HG02885 (cell line): Measurements from ENCODE around the gene DCLK3.
A peak's percentile ranks its signal among the peaks of the same experiment; 100 is the strongest.

Experiments used
- ATAC-seq: cut with Tn5 transposase; IDR thresholded peaks from one replicate; pipeline ENCODE4 v1.9.1; 2021; ENCODE audit warnings: mild to moderate bottlenecking; ENCODE audit not compliant: unreplicated experiment, poor library complexity

Gene DCLK3

DNA sequence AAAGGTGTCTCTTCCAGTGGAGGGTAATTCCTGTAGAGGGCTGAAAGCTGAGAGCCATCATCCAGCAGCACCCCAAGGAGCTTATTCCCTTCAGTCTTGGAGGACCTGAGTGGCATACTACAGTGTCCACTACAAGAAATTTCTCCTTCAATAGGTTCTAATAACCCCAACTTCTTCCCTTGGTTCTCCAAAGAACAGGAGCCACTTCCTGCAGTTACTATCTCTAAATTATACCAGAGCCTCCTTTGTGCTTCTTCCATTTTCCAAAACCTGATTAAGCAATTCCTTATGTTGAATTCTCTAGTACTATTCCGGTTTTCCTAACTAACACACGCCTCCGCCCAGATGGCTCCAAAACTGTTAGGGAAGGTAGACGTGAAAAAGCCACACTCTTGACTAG is 50.4 kb downstream of the DCLK3 start:
- ATAC-seq = no peak

DNA sequence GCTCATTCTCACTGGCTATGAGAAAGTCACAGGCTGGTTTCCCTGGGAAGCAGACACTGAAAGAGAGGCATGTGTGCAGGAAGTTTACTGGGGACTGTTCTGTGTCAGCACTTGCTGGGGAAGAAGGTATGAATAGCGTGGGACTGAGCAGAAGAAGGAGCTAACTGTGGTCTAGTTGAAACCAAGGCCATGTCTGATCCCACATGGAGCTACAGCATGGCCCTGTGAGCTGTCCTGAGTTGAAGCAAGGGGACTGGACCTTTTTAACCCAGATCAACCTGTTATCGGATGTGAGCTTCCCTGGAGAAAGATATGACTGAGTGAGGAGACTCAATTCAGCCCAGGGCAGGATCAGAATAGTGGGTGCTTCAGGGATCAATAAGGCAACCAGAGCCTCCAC is 53.7 kb downstream of the DCLK3 start:
- ATAC-seq = no peak

DNA sequence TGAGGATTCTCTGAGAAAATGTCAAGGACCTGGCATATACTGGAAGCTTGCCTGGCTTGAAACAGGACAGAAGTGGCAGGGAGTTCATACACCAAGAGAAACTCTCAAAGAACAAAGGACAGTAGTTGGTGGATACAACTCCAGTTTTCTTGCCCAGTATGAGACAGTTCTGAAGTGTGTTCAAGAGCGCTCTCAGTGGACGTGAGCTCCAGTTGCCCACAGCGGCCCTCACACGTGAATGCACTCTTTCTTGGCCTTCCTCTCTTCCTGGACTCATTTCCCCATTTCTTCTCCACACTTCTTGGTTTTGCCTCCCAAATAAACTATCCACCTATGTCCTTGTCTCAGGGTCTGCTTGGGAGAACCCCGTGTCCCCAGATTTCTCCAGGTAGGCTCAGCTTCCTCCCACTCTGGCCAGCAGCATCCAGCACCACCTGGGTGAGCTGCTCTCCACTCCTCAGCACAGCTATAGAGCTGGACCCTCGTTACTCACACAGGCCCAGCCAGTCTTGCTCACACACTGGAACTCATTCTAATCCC is 54.5 kb downstream of the DCLK3 start:
- no peak for ATAC-seq

DNA sequence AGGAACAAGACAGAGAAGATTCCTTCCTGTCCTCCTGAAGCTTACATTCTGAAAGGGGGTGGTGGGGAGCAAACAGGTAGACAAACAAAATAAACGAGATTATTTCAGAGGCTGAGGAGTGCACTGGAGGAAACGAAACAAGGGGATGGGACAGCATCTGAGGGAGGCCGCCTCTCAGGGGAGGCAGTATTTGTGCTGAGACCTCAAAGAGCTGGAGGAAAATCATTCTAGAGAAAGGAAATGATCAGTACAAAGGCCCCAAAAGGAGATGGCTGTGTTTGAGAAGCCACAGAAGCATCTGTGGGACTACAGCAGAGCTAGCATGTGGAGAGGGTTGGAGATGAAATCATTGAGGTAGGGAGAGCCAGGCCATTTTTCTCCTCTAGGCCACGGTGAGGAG is 55.1 kb downstream of the DCLK3 start:
- no peak for ATAC-seq

DNA sequence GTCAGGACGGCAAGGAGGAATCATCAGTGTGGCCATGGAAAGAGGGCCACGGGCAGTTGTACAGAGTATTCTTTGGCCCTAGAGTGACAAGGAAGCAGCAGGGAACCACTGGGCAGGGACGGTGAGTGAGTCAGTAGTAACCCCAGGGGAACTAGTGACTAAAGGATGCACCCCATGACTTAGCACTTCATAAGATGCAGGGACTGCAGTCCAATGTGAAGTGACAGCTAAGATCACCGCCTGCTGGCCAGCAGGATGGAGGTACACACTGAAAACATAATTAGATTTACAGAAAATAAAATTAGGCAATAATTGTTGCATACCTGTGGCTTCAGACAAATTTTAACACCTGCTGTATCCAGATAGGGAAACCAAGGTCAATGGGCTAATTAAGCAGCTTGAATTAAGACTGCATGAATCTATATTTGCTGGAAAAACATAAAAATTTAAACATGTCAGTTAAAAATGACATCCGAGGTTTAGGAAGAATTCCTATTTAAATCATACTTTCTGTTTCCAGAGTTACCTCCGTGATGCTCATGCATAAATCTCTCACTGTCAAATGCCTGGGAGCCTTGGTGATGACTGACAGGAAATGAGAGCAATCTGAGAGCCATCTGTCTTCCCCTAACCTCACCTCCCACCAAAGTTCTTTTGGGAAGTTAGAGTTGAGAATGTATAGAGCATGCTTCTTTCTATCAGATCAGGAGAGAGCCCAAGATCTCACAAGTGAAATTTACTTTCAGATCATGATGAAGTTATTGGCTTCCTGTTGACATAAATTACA is 56.5 kb downstream of the DCLK3 start:
- ATAC-seq = peak; percentile 76

DNA sequence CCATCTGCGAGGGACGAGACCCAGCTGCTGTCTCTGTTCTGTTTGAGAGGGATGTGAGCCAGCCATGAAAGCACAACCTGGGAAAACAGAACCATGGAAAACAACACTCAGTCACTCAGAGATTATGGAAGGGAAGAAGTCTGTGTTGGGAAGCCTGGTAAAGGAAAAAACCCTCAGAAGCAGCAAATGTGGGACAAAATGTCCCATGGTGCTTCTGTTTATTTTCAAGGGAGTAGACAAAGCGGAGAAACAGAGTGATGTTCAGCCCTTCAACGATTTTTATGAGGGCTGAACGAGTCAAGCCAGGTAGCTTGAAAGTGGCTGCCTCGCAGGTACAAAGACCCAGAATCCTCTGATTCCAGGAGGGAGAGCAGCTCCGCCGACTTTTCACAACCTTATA is 59.3 kb downstream of the DCLK3 start:
- no peak for ATAC-seq

DNA sequence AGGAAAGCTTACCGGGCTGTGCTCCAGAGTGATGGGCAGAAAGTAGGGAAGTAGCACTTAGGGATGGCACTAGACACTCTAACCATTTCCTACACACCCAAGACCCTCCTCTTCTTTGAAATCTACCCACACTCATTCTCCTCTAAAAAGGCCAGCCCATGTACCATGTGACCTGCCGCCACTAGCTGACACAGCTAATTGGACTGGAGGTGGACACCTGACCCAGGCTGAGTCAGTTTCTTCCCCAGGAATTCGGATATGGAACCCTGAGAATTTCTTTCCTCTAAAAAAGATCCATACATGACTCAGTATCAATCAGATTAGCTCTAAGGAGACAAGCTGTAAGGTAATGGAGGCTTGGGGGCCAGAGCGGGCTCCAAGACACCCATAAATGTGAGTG is 60.1 kb downstream of the DCLK3 start:
- ATAC-seq = no peak

DNA sequence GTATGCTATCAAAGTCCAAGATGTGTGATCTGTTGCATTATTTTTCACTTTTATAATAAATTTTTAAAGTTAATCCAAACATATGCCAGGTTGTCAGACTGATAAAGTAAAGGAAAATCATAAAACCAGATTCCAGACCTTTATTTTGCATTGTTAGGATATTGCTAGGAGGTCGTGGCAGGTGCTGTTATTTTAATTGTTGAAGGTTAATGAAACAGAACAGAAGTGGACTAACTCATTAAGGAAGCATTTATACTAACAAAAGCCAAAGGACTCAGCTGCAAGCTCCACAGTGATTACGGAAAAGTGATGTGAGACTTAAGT is 63.1 kb downstream of the DCLK3 start:
- ATAC-seq = no peak

DNA sequence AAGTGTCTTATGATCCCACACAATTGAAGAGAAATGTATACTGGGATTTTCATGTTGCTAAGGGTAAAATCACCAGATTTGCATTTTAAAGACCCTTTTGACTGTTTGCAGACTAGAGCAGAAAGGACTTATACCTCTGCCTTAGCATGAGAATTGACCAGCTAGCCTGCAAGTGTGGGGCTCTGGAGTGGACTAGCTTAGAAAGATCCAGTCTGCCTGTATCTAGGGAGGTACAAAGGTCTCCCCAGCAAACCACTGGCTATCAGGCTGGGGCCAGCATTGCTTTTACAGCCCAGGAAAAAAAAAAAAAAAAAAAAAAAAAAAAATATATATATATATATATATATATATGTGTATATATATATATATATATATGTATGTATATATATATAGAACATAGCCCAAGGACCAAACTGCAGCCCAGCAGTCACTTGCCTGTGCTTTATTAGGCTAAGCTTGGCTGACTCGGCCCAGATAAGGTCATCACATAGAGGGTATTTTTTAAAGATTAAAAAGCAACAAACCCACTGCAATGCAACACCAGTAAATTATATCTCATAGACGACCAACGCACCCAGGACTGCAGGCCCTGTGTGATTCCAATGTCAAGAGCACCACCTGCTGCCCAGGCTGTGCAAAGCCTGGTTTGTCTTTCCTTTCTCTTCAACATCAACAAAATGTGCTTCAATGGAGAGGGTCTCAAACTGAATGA is 63.7 kb downstream of the DCLK3 start:
- peak; percentile 89 for ATAC-seq

DNA sequence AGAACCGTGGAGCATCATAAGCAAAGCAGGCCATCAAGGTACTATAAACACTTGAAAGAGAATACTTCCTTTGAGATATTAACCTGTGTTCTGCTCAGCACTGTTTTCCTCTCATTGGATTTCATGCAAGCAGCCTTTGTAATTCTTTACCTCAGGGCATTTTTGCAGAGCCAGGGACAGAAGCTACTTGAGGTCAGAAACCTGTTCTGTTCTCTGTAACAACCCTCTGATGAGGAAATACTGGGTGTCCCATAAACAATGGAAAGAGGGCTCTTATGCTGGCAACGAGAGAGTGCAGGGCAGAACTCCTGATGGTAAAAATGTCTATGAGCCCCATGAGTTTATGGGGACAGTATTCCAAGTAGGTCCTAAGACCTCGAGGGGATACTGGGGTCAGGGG is 66.0 kb downstream of the DCLK3 start:
- ATAC-seq = no peak

DNA sequence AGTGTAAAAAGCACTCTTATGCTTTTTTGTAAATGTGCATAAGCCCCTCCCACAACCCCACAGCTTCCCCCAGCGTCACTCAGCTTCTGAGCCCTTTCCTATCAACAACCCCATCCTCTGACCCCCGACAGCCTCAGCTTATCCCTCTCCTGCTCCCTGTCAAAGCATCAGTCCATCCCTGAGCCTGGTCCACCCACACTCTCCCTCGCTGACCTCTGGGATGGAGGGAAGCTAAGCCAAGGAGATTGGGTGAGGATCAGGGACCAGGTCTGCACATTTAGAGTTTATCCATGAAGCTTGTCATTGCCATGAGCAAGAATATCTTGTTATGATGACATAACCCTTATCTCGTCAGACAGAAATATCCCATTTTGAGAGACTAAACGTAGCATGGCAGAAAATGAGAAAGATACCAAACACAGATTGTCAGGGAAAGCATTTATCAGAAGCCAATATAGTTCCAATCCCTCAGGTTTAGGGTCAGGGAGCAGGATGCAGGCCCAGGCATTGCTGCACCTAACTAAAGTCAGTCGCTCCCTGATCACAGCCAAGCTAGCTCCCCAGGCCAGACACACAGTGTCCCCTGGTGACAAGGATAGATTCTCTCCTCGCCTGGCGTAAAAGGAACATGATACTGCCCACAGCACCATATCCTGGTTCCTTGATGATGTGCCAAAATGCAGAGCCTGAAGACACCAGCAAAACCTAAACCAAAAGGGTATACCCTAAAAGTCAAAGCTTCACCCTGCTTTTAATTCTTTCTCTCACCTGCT is 66.9 kb downstream of the DCLK3 start:
- ATAC-seq = no peak

DNA sequence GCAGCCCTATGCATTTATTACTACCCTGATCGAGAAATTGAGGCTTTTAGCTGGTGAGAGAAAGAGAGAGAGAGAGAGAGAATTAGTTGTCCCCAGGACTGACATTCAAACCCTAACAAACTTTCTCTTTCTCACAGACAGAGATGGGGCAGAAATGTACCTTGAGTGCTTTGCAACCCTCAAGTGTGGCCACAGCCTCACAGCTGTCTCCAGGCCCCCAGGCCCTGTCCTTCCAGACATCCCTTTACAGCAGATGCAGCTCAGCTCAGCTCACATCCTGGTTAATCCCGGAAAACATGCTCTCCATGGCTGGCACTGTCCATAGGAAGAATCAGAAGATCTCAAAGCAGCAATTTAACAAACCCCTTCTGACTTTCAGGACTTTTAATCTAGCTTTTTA is 67.6 kb downstream of the DCLK3 start:
- no peak for ATAC-seq

DNA sequence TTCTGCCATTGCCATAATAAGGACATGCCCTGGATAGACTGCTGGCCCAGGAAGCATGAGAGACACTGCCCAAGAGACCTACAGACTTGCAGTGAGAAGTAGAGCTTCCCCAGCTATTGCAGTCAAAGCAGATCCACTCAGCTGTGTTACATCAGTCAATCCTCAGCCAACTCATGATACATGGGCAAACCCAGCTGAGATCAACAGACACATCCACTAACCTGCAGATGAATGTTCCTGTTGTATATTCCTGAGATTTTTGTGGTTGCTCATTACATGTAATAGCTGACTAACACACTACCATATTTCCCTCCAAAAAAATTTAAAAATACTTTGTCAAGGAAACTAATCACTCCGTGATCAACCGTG is 68.6 kb downstream of the DCLK3 start:
- ATAC-seq = no peak

DNA sequence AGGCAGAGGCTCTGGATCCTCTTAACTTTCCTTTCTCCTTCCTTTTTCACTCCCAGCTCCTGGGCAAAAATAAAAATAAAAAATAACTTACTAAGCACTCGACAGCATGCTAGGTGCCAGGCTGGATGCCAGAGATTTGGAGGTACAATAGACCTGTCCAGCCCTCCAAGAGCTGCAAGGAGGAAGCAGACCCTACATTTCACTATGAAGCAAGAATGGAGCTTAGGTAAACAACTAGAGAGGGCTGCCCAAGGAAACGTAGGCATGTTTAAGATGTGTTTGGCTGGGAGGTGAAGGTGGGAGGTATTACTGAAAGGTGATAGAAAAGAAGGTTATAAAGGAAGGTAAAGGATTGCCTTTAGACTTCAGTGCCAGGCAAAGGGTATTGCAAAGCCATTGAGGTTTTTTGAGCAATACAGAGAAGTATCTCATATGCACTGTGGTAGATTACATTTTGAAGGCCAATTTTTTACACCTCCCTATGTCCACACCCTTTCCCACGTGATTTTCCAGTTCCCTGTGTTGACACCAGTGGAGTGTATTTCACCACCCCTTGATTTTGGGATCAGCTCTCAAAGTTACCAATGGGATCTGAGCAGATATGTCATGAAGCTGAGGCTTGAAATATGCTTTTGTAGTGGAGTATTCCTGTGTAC is 69.1 kb downstream of the DCLK3 start:
- no peak for ATAC-seq

DNA sequence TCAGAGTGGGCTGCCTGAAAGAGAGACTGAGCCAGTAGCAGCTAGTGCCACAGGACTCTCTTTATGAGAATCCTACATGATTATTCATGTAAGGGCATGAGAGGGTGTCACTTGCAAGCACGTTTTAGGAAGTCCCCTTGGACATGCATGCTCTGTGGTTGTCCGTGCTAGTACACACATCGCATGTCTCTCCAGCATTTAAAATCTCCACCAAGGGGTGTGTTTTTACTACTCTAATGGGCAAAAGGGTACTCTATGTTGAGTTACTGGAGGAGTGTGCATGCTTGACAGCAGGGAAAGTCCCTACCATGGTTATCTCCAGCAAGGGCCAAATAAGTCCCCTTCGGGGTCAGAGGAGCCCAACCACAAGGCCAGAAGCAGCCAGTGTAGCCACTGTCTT is 70.7 kb downstream of the DCLK3 start:
- ATAC-seq = peak; percentile 69

DNA sequence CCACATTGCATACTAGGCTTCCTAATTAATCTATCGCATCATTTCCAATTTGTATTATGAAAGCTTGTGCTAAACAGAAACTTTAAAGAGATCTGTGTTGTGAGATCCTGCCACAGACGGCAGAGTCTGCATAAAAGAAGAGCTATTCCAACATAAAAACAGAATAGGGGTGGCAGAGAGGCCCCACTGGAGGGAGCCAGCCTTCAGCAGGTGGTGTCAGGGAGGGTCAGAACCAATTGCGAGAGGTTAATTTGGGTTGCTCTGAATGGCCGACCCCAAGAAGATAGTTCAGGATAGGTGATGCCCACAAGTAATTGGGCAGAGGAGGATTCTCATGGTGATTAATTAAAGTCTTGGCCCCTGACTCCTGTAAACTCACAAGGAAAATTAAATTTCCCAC is 74.8 kb downstream of the DCLK3 start:
- ATAC-seq = no peak

DNA sequence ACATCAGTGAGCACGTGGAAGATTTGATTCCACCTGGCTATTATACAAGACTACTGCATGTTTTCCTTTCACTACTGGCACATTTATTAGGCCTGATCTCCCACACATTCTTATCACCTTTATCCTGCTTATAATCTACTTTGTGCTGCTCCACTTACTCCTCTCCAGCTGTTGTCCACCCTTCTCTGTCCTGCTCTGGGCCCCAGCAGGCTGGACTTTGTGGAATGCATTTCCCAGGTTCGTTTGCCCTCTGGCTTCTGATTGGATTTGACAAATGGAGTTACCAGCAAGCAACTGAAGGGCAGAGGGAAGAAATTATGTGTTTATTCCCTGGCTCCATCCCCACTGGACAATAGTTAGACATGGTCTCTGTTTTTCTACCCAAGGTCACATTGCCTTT is 75.5 kb downstream of the DCLK3 start:
- no peak for ATAC-seq

DNA sequence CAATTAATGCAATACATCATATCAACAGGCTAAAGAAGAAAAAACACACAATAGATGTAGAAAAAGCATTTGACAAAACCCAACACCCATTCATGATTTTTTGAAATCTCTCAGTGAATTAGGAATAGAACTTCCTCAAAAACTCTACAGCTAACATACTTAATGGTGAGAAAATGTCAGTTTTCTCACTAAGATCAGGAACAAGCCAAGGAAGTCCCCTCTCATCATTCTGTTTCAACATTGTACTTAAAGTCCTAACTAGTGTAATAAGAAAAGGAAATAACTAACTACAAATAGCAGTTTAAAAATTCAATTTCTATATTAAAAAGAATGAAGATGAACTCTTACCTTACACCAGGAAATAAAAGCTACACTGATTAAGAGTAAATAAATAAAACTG is 77.8 kb downstream of the DCLK3 start:
- ATAC-seq = no peak

DNA sequence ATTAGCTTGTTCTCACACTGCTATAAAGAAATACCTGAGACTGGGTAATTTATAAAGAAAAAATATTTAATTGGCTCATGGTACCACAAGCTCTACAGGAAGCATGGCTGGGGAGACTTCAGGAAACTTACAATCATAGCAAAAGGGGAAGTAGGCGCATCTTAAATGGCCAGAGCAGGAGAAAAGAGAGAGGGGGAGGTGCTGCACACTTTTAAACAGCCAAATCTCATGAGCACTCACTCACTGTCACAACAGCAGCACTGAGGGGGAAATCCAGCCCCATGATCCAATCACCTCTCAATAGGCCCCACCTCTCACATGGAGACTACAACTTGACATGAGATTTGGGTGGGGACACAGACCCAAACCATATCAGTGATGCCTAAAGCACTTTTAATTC is 82.5 kb downstream of the DCLK3 start:
- ATAC-seq = no peak

DNA sequence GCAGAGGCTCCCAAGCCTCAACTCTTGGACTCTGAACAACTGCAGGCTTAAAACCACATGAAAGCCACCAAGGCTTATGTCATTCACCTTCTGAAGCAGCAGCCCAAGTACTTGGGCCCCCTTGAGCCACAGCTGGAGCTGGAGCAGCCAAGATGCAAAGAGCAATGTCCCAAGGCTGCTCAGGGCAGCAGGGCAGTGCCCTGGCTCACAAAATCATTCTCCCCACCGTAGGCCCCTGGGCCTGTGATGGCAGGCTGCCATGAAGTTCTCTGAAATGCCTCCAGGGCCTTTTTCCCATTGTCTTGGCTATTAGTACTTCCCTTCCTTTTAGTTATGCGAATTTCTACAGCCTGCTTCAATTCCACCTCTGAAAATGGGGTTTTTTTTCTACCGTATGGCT is 83.4 kb downstream of the DCLK3 start:
- no peak for ATAC-seq
